Subcutaneous adipose tissue (tissue), 4 donors: ENCODE data around the gene AGK. TPM values are rescaled to one million over a fixed set of nuclear protein-coding genes. Genes with fewer than 3 reads are reported as not detected.

Experiments used
- CTCF ChIP-seq: fragments of 450-650 bp; IDR thresholded peaks from one replicate; pipeline ENCODE4 v1.5.1; 2016; ENCODE audit warnings: low read depth, mild to moderate bottlenecking, control low read depth, antibody characterized with exemption, moderate library complexity
- total RNA-seq, 4 donors: library from RNA; depleted of rRNA; stranded (reverse); fragments of >200 nt; gene quantifications; one replicate each; pipeline ENCODE4 v1.1.0, GENCODE V29; 2016

Gene AGK
- total RNA-seq, 4 donors from 2014 or later = 14.3 to 16.6 (median 15.6) TPM

- TF ChIP-seq CTCF = no peak
Measured at GRCh38 chr7:141612861-141613260, 61.7 kb downstream of the AGK start.

- TF ChIP-seq CTCF = no peak
Measured at GRCh38 chr7:141617280-141617679, 66.1 kb downstream of the AGK start.

- TF ChIP-seq CTCF = no peak
Measured at GRCh38 chr7:141619745-141620144, 68.5 kb downstream of the AGK start.

- TF ChIP-seq CTCF = no peak
Measured at GRCh38 chr7:141624763-141625162, 73.6 kb downstream of the AGK start.

GRCh38 chr7:141630621-141631020, 79.4 kb downstream of the AGK start:
- no peak for TF ChIP-seq CTCF

GRCh38 chr7:141631525-141631924, 80.3 kb downstream of the AGK start:
- TF ChIP-seq CTCF = no peak

GRCh38 chr7:141634065-141634464, 82.9 kb downstream of the AGK start:
- no peak for TF ChIP-seq CTCF
